GM19455 (cell line): ENCODE data around the gene CMPK1.

ENCODE experiments used
- ATAC-seq: cut with Tn5 transposase; IDR thresholded peaks from one replicate; pipeline ENCODE4 v1.9.1; 2021; ENCODE audit not compliant: unreplicated experiment

The CMPK1 gene

GRCh38 chr1:47418681-47419325 is 85.2 kb downstream of the CMPK1 start:
- ATAC-seq: no peak

GRCh38 chr1:47420547-47420946 is 87.0 kb downstream of the CMPK1 start:
- ATAC-seq: no peak

GRCh38 chr1:47423872-47424271 is 90.3 kb downstream of the CMPK1 start:
- no peak for ATAC-seq

GRCh38 chr1:47424336-47424982 is 90.9 kb downstream of the CMPK1 start:
- ATAC-seq: no peak
